ENCODE measurements around the gene EVC2.
A peak's percentile ranks its signal among the peaks of the same experiment; 100 is the strongest.

The EVC2 gene

DNA sequence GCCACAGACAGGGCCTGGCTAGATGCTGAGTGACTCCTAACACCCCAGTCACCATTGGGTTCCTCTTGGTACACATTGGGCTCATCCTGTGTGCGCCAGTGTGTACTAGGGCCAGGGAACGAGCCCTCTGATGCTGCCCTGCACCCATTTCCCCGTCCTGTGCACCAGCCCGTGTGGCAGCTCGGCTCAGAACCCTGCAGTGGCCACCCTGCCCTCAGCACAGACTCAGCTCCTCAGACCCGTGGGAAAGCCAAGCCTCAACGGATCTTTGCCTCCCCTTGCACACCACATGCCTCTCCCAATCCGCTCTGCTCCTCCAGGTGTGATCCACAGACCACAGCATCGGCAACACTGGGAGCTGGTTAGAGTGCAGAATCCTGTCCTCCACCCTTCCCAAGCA is 41.2 kb upstream of the EVC2 start:
- Histone ChIP-seq H2BK120ac (ENCODE audit: low read depth, low read length) (no peak overlapping the region), H2BK12ac (ENCODE audit: low read length) (no peak overlapping the region), H3K4me3 (ENCODE audit: low read length in 2 of 2) (no peak overlapping the region), H2AK5ac (ENCODE audit: low read depth, low read length) (no peak overlapping the region), H2AFZ (ENCODE audit: low read length) (no peak overlapping the region), H3K4me1 (ENCODE audit: control insufficient read depth in 2 of 2, insufficient read depth in 1 of 2, low read depth in 1 of 2, low read length in 2 of 2) (peaks cover 0 to 15% of the 10 kb centered on the region in 2 donors), H4K91ac (ENCODE audit: low read depth, low read length, poor library complexity) (no peak overlapping the region), H4K8ac (ENCODE audit: low read depth, low read length) (no peak overlapping the region), H3K27me3 (ENCODE audit: control insufficient read depth in 3 of 3, insufficient read depth in 3 of 3, low read depth in 1 of 3, low read length in 3 of 3) (no peaks in the 10 kb centered on the region), H3K9ac (ENCODE audit: low read depth, low read length, poor library complexity) (no peak overlapping the region), H3K27ac (replicated peaks; ENCODE audit: low read length) (no peak overlapping the region), H2BK15ac (ENCODE audit: low read length) (no peak overlapping the region), H3K79me1 (ENCODE audit: low read depth, low read length) (no peaks in the 10 kb centered on the region), H3K14ac (ENCODE audit: low read length) (no peak overlapping the region), H3K36me3 (replicated peaks in 1 of 2; ENCODE audit: control insufficient read depth in 2 of 2, insufficient read depth in 2 of 2, low read length in 2 of 2) (peaks cover 19 to 59% of the 10 kb centered on the region in 2 donors), H3K4me2 (ENCODE audit: insufficient read depth, low read length, poor library complexity, severe bottlenecking) (no peak overlapping the region), H3K9me3 (replicated peaks in 1 of 2; ENCODE audit: control insufficient read depth in 2 of 2, insufficient read depth in 1 of 2, low read depth in 1 of 2, low read length in 2 of 2) (no peaks in the 10 kb centered on the region), H3K18ac (ENCODE audit: low read length) (no peak overlapping the region), H3K23ac (ENCODE audit: low read depth, low read length, poor library complexity) (peak overlapping the region; percentile 52), H2BK5ac (ENCODE audit: low read length) (no peak overlapping the region), H3K4ac (ENCODE audit: low read length) (no peak overlapping the region)
- no CpG with 5 or more reads among the region's 9 CpGs for WGBS, 2 donors (ENCODE audit: extremely low coverage in 2 of 2, insufficient read length in 2 of 2, insufficient replicate concordance in 1 of 2)
- no peak for DNase-seq (ENCODE audit: low spot score)

DNA sequence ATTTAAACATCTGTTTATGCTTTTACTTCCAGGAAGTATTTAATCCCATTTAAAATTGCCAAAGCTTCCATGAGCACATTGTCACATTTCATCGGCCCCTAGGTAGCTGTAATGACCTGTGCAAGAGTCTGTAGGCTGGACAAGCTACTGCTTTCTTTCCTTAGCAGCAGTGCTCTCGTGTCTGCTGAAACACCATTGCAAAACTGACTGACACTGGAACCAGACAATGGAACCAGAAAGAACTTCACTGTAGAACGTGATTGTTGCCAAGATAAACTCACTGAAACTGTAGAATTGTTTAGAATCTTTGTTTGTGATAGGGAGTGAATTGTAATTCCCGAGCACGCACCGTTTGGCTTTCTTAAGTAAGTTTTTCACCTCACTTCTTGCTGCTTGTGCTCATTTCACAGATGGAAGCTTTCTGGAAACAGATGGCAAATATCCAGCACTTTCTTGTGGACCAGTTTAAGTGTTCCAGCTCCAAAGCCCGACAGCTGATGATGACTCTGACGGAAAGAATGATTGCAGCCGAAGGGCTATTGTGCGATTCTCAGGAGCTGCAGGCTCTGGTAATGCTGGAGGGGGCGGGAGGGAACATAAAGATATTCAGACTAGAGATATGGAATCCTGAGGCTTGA is 39.5 kb upstream of the EVC2 start:
- no peak overlapping the region for H2BK15ac ChIP-seq (ENCODE audit: low read length)
- H2AK5ac ChIP-seq (ENCODE audit: low read depth, low read length): no peak overlapping the region
- no peak overlapping the region for H3K23ac ChIP-seq (ENCODE audit: low read depth, low read length, poor library complexity)
- H3K4me3 ChIP-seq (ENCODE audit: low read length in 2 of 2): no peak overlapping the region
- no peaks in the 10 kb centered on the region for H3K79me1 ChIP-seq (ENCODE audit: low read depth, low read length)
- no peak overlapping the region for H3K4ac ChIP-seq (ENCODE audit: low read length)
- no peak overlapping the region for H3K18ac ChIP-seq (ENCODE audit: low read length)
- peaks cover 0 to 15% of the 10 kb centered on the region in 2 donors for H3K4me1 ChIP-seq (ENCODE audit: control insufficient read depth in 2 of 2, insufficient read depth in 1 of 2, low read depth in 1 of 2, low read length in 2 of 2)
- no peak overlapping the region for H3K4me2 ChIP-seq (ENCODE audit: insufficient read depth, low read length, poor library complexity, severe bottlenecking)
- H3K9ac ChIP-seq (ENCODE audit: low read depth, low read length, poor library complexity): no peak overlapping the region
- H3K27ac ChIP-seq (replicated peaks; ENCODE audit: low read length): no peak overlapping the region
- H3K36me3 ChIP-seq (replicated peaks in 1 of 2; ENCODE audit: control insufficient read depth in 2 of 2, insufficient read depth in 2 of 2, low read length in 2 of 2): peaks cover 17 to 61% of the 10 kb centered on the region in 2 donors
- H4K8ac ChIP-seq (ENCODE audit: low read depth, low read length): no peak overlapping the region
- H3K14ac ChIP-seq (ENCODE audit: low read length): no peak overlapping the region
- H4K91ac ChIP-seq (ENCODE audit: low read depth, low read length, poor library complexity): no peak overlapping the region
- H2AFZ ChIP-seq (ENCODE audit: low read length): no peak overlapping the region
- no peak overlapping the region for H2BK120ac ChIP-seq (ENCODE audit: low read depth, low read length)
- H3K9me3 ChIP-seq (replicated peaks in 1 of 2; ENCODE audit: control insufficient read depth in 2 of 2, insufficient read depth in 1 of 2, low read depth in 1 of 2, low read length in 2 of 2): peaks cover 4 to 8% of the 10 kb centered on the region in 2 donors
- no peak overlapping the region for H2BK5ac ChIP-seq (ENCODE audit: low read length)
- no peak overlapping the region for H2BK12ac ChIP-seq (ENCODE audit: low read length)
- no CpG with 5 or more reads among the region's 11 CpGs for WGBS, 2 donors (ENCODE audit: extremely low coverage in 2 of 2, insufficient read length in 2 of 2, insufficient replicate concordance in 1 of 2)
- DNase-seq (ENCODE audit: low spot score): no peak
- H3K27me3 ChIP-seq (ENCODE audit: control insufficient read depth in 3 of 3, insufficient read depth in 3 of 3, low read depth in 1 of 3, low read length in 3 of 3): no peaks in the 10 kb centered on the region

DNA sequence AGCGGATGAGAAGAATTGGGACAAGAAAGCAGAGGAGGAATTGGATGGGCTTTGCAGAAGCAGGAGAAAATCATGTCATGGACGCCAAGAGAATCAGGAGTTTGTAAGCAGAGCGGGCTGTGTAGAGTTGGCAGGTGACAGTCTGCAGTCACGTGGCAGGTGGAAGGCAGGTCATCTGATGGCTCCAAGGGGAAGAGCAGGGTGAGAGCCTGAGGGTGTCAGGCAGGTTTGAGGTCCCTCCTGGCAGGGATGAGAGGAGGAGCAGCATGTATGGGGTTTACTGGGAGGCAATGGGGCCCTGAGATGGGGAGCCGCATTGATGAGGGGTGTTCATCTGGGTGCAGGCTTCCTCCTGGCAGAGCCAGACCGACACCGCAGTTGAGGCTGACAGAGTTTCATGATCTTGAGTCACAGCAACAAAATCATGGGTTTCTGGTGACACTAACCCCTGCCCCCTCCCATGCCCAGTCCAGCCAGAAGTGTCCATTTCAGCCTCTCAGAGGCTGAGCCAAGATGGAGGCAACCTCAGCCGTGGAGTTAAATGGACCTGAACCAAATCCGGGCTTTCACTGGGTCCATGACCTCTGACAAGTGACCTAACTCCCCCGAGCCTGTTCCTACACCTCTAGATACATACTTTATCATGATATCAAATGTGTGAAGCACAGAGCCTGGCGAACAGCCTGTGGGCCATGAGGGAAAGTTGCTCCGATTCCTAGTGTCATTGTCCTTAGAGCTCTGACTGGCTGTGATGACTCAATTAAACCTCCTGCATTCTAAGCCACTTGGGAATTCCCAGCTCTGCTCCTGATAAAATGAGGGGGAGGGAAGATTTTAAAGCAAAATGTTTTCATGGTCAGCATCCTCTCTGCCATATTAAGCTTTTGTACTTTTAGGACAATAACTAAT is 38.7 kb upstream of the EVC2 start:
- H4K91ac ChIP-seq (ENCODE audit: low read depth, low read length, poor library complexity): no peak overlapping the region
- no peak for DNase-seq (ENCODE audit: low spot score)
- H3K36me3 ChIP-seq (replicated peaks in 1 of 2; ENCODE audit: control insufficient read depth in 2 of 2, insufficient read depth in 2 of 2, low read length in 2 of 2): peaks cover 23 to 62% of the 10 kb centered on the region in 2 donors
- no peak overlapping the region for H2BK15ac ChIP-seq (ENCODE audit: low read length)
- no peak overlapping the region for H3K4me2 ChIP-seq (ENCODE audit: insufficient read depth, low read length, poor library complexity, severe bottlenecking)
- no peaks in the 10 kb centered on the region for H3K27me3 ChIP-seq (ENCODE audit: control insufficient read depth in 3 of 3, insufficient read depth in 3 of 3, low read depth in 1 of 3, low read length in 3 of 3)
- no peak overlapping the region for H2AFZ ChIP-seq (ENCODE audit: low read length)
- H3K79me1 ChIP-seq (ENCODE audit: low read depth, low read length): no peaks in the 10 kb centered on the region
- no peak overlapping the region for H2AK5ac ChIP-seq (ENCODE audit: low read depth, low read length)
- no peak overlapping the region for H3K23ac ChIP-seq (ENCODE audit: low read depth, low read length, poor library complexity)
- H3K4me1 ChIP-seq (ENCODE audit: control insufficient read depth in 2 of 2, insufficient read depth in 1 of 2, low read depth in 1 of 2, low read length in 2 of 2): peaks cover 0 to 9% of the 10 kb centered on the region in 2 donors
- H3K9me3 ChIP-seq (replicated peaks in 1 of 2; ENCODE audit: control insufficient read depth in 2 of 2, insufficient read depth in 1 of 2, low read depth in 1 of 2, low read length in 2 of 2): peaks cover 5 to 15% of the 10 kb centered on the region in 2 donors
- no peak overlapping the region for H2BK12ac ChIP-seq (ENCODE audit: low read length)
- H3K27ac ChIP-seq (replicated peaks; ENCODE audit: low read length): no peak overlapping the region
- H2BK120ac ChIP-seq (ENCODE audit: low read depth, low read length): no peak overlapping the region
- H3K9ac ChIP-seq (ENCODE audit: low read depth, low read length, poor library complexity): peak overlapping the region; percentile 26
- no peak overlapping the region for H3K18ac ChIP-seq (ENCODE audit: low read length)
- no peak overlapping the region for H4K8ac ChIP-seq (ENCODE audit: low read depth, low read length)
- H3K14ac ChIP-seq (ENCODE audit: low read length): no peak overlapping the region
- H3K4me3 ChIP-seq (ENCODE audit: low read length in 2 of 2): no peak overlapping the region
- no CpG with 5 or more reads among the region's 12 CpGs for WGBS, 2 donors (ENCODE audit: extremely low coverage in 2 of 2, insufficient read length in 2 of 2, insufficient replicate concordance in 1 of 2)
- H3K4ac ChIP-seq (ENCODE audit: low read length): peak overlapping the region; percentile 20
- peak overlapping the region; percentile 7 for H2BK5ac ChIP-seq (ENCODE audit: low read length)

DNA sequence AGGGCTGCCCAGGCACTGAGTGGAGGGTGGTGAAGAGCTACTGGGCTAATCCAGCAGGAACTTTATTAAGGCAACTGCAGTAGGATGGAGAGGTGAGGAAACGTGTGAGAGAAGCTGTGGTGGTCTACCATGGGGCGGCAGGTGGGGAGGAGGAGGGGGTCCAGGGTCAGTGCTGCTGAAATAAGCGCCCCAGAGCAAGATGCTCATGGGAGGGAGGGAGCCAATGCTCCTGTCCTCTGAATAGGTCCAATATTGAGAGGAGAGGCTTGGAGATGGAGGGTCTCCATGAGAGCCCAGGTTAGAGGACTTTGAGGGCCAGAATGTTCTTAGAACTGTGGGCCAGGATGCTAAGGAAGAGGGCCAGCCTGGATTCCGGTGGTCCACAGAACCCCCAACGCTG is 37.9 kb upstream of the EVC2 start:
- Histone ChIP-seq H4K91ac (ENCODE audit: low read depth, low read length, poor library complexity) (no peak overlapping the region), H2BK120ac (ENCODE audit: low read depth, low read length) (no peak overlapping the region), H3K14ac (ENCODE audit: low read length) (no peak overlapping the region), H3K4me1 (ENCODE audit: control insufficient read depth in 2 of 2, insufficient read depth in 1 of 2, low read depth in 1 of 2, low read length in 2 of 2) (peaks cover 0 to 4% of the 10 kb centered on the region in 2 donors), H4K8ac (ENCODE audit: low read depth, low read length) (no peak overlapping the region), H3K9ac (ENCODE audit: low read depth, low read length, poor library complexity) (no peak overlapping the region), H2BK5ac (ENCODE audit: low read length) (no peak overlapping the region), H3K4me3 (ENCODE audit: low read length in 2 of 2) (no peak overlapping the region), H3K23ac (ENCODE audit: low read depth, low read length, poor library complexity) (no peak overlapping the region), H3K27me3 (ENCODE audit: control insufficient read depth in 3 of 3, insufficient read depth in 3 of 3, low read depth in 1 of 3, low read length in 3 of 3) (no peaks in the 10 kb centered on the region), H3K27ac (replicated peaks; ENCODE audit: low read length) (no peak overlapping the region), H2BK15ac (ENCODE audit: low read length) (no peak overlapping the region), H3K4me2 (ENCODE audit: insufficient read depth, low read length, poor library complexity, severe bottlenecking) (no peak overlapping the region), H3K36me3 (replicated peaks in 1 of 2; ENCODE audit: control insufficient read depth in 2 of 2, insufficient read depth in 2 of 2, low read length in 2 of 2) (peaks cover 24 to 64% of the 10 kb centered on the region in 2 donors), H3K18ac (ENCODE audit: low read length) (no peak overlapping the region), H3K79me1 (ENCODE audit: low read depth, low read length) (no peaks in the 10 kb centered on the region), H3K4ac (ENCODE audit: low read length) (no peak overlapping the region), H3K9me3 (replicated peaks in 1 of 2; ENCODE audit: control insufficient read depth in 2 of 2, insufficient read depth in 1 of 2, low read depth in 1 of 2, low read length in 2 of 2) (peaks cover 5 to 15% of the 10 kb centered on the region in 2 donors), H2BK12ac (ENCODE audit: low read length) (no peak overlapping the region), H2AK5ac (ENCODE audit: low read depth, low read length) (no peak overlapping the region), H2AFZ (ENCODE audit: low read length) (no peak overlapping the region)
- WGBS, 2 donors (ENCODE audit: extremely low coverage in 2 of 2, insufficient read length in 2 of 2, insufficient replicate concordance in 1 of 2): no CpG with 5 or more reads among the region's 5 CpGs
- no peak for DNase-seq (ENCODE audit: low spot score)

Measured in neuronal stem cell (in vitro differentiated cells).